Measurements from ENCODE around the gene PITPNC1.

- no peak for TF ChIP-seq POLR2AphosphoS5 (IDR thresholded peaks at IDR 0.05)
- TF ChIP-seq CTCF (IDR thresholded peaks at IDR 0.05): no peak
These were observed 16.8 kb downstream of the PITPNC1 start for GRCh38 chr17:67393809-67394397.

Data from upper lobe of left lung (tissue), 4 donors.